GM12875 (cell line): ENCODE data around the gene MAIP1.
A peak's percentile ranks its signal among the peaks of the same experiment; 100 is the strongest.

Experiments used
- H3K4me3 ChIP-seq: one replicate; pipeline ENCODE4 v1.5.1; 2011; ENCODE audit warnings: low read depth, low read length, control low read depth
- TF ChIP-seq, protein P1 (sequence below): IDR thresholded peaks from 2 replicates; pipeline ENCODE4 v1.5.1; 2011; ENCODE audit warnings: low read depth, mild to moderate bottlenecking, control low read depth, inconsistent platforms, low read length, moderate library complexity, borderline replicate concordance; ENCODE audit not compliant: insufficient read depth

MAIP1 gene

DNA sequence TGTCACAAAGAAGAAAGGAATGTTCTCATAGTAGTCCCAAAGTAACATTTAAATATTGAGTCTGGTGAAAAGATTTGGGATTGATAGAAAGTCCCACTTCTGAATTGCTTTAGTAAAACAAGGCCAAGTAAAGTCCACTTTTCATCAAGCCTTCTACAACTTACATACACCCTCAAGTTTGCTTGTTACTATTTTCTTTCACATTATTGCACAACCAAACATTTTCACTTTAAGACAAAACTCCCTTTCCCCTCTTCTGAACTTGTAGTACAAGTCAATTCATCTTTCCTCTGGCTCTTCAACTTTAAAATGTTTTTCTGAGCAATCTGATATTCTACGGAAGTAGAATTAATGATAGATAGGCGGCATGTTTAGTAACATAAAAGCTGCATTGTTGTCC, 11.0 kb downstream of the MAIP1 start:
- TF ChIP-seq, protein P1, sequence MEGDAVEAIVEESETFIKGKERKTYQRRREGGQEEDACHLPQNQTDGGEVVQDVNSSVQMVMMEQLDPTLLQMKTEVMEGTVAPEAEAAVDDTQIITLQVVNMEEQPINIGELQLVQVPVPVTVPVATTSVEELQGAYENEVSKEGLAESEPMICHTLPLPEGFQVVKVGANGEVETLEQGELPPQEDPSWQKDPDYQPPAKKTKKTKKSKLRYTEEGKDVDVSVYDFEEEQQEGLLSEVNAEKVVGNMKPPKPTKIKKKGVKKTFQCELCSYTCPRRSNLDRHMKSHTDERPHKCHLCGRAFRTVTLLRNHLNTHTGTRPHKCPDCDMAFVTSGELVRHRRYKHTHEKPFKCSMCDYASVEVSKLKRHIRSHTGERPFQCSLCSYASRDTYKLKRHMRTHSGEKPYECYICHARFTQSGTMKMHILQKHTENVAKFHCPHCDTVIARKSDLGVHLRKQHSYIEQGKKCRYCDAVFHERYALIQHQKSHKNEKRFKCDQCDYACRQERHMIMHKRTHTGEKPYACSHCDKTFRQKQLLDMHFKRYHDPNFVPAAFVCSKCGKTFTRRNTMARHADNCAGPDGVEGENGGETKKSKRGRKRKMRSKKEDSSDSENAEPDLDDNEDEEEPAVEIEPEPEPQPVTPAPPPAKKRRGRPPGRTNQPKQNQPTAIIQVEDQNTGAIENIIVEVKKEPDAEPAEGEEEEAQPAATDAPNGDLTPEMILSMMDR = no peak
- H3K4me3 ChIP-seq = no peak overlapping the region

DNA sequence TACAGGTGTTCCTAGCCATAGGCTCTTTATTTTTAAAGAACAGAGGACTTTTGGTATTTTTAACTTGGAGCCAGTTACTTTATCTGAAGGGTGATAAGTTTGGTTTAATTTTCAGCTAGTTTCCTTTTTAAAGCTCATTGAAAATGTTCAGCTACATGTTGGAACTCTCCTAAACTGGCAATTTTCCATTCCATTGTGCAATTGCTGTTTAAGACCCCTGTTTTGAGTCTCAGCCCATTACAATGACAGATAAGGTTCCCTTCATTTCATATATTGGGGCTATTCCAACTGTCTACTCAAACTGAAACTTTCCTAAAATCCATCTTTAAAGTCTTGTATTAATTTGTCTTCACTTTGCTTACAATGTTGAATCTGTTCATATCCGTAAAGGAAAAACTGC, 11.6 kb downstream of the MAIP1 start:
- TF ChIP-seq, protein P1 = no peak
- no peak overlapping the region for H3K4me3 ChIP-seq

DNA sequence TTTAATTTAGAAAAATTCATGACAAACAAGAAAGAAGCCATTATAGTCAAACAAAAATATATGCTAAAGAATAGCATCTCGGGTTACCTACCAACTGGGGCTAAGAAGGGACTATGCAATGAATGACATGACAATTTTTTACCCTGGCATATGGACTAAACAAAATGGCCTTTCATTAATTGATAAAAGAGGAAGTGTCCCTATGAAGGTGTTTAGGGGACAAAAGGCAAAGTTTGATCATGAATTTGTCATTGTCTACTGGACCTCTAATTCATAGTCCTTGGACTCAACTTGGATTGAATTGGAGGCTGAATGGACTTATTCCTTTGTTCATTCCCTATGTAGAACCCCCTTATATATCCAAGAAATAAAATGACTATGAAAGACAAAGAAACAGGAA, 12.7 kb downstream of the MAIP1 start:
- H3K4me3 ChIP-seq = no peak overlapping the region
- TF ChIP-seq, protein P1 = no peak

DNA sequence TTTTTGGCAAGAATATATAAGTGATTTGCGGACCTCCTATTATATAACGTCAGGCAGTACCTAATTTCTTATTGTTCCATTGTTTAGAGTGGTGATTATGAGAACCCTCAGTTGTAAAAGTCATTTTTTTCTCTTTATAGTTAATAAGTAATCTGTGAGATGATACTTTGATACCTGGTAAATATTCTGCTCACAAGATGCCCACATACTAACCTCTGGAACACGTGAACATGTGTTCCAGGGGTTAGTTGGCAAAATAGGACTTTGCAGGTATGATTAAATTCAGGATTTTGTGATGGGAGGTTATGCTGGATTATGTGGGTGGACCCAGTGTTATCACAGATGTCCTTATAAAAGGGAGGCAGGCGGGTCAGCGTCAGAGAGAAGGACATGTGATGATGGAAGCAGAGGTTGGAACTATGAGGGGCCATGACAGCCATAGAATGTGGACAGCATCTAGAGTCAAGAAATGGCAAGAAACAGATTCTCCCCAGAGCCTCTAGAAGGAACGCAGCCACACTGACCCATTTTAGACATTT, 16.8 kb downstream of the MAIP1 start:
- TF ChIP-seq, protein P1 = no peak
- H3K4me3 ChIP-seq = no peak overlapping the region

DNA sequence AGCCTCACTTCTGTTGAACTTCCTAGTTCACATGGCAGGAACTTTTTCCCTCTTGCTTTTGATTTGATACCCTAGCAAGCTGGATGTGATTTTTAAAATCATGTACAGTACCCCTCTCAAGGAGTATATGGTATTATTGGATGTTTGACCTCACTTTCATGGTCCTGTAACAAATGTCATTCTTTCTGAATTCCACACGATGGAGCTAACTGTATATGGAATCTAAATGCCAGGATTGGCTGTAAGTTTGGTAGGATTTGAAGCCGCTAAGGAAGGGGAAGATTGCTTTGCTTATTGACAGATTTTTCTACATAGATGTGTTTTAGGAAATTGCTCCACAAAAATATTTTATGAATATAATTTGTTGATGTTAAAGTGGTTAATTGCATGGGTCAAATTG, 18.3 kb downstream of the MAIP1 start:
- H3K4me3 ChIP-seq = no peak overlapping the region
- TF ChIP-seq, protein P1 = 0 out of 2 replicates have a peak, but pooled peaks have one; percentile 2

DNA sequence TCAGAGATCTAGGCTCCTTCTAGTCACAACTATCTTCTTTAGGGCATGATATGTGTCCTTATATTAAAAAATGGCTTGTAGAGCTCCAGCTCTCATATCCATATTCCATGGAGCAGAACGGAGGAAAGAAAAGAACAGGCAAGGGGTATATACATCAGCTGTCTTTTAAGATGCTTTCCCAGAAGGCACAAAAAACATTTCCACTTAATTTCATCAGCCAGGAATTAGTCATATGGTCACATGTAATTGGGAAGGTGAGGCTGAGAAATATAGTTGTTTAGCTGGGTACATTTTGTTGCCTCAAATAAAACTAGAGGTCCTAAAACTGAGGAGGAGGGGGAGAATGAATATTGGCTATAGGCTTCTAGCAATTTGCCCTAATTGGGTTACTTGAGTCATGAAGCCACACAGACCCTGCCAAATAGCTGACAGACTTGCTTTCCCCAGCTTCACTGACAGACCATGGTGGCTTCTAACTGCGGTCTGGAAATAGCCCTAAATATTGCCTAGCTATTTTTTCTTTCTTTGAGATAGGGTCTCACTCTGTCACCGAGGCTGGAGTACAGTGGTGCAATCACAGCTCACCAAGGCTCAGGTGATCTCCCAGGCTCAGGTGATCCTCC, 20.0 kb downstream of the MAIP1 start:
- TF ChIP-seq, protein P1 = no peak
- H3K4me3 ChIP-seq = no peak overlapping the region

DNA sequence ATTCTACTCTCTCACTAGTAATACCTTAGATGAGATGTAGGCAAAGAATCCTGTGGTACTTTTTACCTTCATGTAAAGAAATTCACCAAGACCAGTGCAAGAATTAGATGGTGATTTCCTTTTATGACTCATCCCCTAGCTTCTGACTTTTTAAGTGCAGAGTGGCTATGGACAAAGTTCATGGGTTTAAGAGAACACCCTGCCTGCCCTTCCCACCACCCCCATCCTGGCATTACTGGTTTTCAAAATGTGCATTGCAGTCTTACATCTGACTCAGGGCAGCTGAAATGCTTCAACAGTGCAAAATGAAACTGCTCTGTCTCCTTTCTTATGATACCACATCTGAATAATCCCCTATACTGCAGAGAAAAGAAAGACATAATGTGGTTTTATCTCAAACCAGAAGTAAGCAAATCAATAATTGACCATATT, 22.6 kb downstream of the MAIP1 start:
- no peak overlapping the region for H3K4me3 ChIP-seq
- TF ChIP-seq, protein P1 = no peak
